Smooth muscle cell (in vitro differentiated cells): ENCODE data around the gene MESP2. TPM values are rescaled to one million over a fixed set of nuclear protein-coding genes. Genes with fewer than 3 reads are reported as not detected.

Source experiments
- DNase-seq: peaks from one replicate; lab custom pipeline; 2025; ENCODE audit not compliant: unreplicated experiment; lab: John Stamatoyannopoulos, UW
- H2AFZ ChIP-seq: fragments of 200-600 bp; sonication (generic); 2 replicates; pipeline ENCODE4 v1.6.0; 2016; ENCODE audit warnings: antibody characterized with exemption, low read depth, mild to moderate bottlenecking
- H3F3A ChIP-seq: fragments of 200-600 bp; sonication (generic); 2 replicates; pipeline ENCODE4 v1.6.0; 2017; ENCODE audit warnings: antibody characterized with exemption, low read depth
- H3K27ac ChIP-seq: fragments of 200-600 bp; sonication (generic); 2 replicates; pipeline ENCODE4 v1.5.1; 2016; ENCODE audit warnings: low read depth, mild to moderate bottlenecking
- H3K27me3 ChIP-seq: fragments of 200-600 bp; sonication (generic); 2 replicates; pipeline ENCODE4 v1.6.1; 2016; ENCODE audit warnings: low read depth, mild to moderate bottlenecking
- H3K36me3 ChIP-seq: fragments of 200-600 bp; sonication (generic); 2 replicates; pipeline ENCODE4 v1.5.1; 2016; ENCODE audit warnings: low read depth
- H3K4me1 ChIP-seq: fragments of 200-600 bp; sonication (generic); 2 replicates; pipeline ENCODE4 v1.5.1; 2016; ENCODE audit warnings: low read depth
- H3K4me2 ChIP-seq: fragments of 200-600 bp; sonication (generic); 2 replicates; pipeline ENCODE4 v1.6.0; 2016; ENCODE audit warnings: mild to moderate bottlenecking
- H3K4me3 ChIP-seq: fragments of 200-600 bp; sonication (generic); 2 replicates; pipeline ENCODE4 v1.5.1; 2016; ENCODE audit warnings: mild to moderate bottlenecking
- H3K79me2 ChIP-seq: fragments of 200-600 bp; sonication (generic); 2 replicates; pipeline ENCODE4 v1.6.0; 2016; ENCODE audit warnings: low read depth, mild to moderate bottlenecking
- H3K9ac ChIP-seq: fragments of 200-600 bp; sonication (generic); 2 replicates; pipeline ENCODE4 v1.6.0; 2016; ENCODE audit warnings: low read depth
- H3K9me3 ChIP-seq: fragments of 200-600 bp; sonication (generic); replicated peaks from 2 replicates; pipeline ENCODE4 v1.5.1; 2016; ENCODE audit warnings: low read depth
- H4K20me1 ChIP-seq: fragments of 200-600 bp; sonication (generic); 2 replicates; pipeline ENCODE4 v1.6.0; 2016; ENCODE audit warnings: low read depth
- WGBS: methylation state at CpG from one replicate; pipeline ENCODE4 v1.1.7; 2016; ENCODE audit warnings: low lambda C conversion rate; 5-methylcytosine and 5-hydroxymethylcytosine counted together
- polyA plus RNA-seq: library from polyadenylated mRNA; unstranded; fragments of >200 nt; fragmentation: Nextera tagmentation; extraction: Ambion mirVana; gene quantifications from 2 replicates; pipeline ENCODE4 v1.2.1, GENCODE V29; 2016
- total RNA-seq: library from RNA; depleted of rRNA; stranded (reverse); fragments of >200 nt; gene quantifications from 2 replicates; pipeline ENCODE4 v1.2.3, GENCODE V29; 2014
- TF ChIP-seq, protein P1 (sequence below): fragments of 200-600 bp; sonication (generic); IDR thresholded peaks from 2 replicates; pipeline ENCODE4 v1.5.1; 2017; ENCODE audit warnings: borderline replicate concordance, mild to moderate bottlenecking, antibody characterized with exemption; ENCODE audit not compliant: insufficient read depth, poor library complexity, severe bottlenecking

The MESP2 gene
- total and polyA plus RNA-seq, 2 experiments from 2014 or later, result 0.09 TPM; not detected in 1

DNA sequence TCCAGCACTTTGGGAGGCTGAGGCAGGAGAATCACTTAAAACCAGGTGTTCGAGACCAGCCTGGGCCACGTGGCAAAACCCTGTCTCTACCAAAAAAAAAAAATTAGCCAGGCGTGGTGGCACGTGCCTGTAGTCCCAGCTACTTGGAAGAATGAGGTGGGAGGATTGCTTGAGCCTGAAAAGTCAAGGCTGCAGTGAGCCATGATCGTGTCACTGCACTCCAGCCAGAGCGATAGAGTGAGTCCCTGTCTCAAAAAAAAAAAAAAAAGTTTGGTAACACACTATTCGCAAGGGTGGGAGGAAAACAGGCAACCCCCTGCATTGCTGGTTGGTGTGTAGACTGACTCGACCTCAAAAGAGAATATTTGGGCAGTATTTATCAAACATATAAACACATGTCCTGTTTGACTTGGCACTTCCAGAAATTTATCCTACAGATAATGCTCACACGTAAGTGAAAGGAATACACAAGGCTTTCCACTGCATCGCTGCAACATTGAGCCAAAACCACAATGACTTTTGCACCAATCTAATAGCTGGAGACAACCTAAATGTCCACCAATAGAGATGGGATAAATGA lies 41.7 kb downstream of the MESP2 start:
- Histone ChIP-seq H3F3A (peaks cover 18% of the 10 kb centered on the region), H3K4me1 (no peaks in the 10 kb centered on the region), H3K9ac (no peak overlapping the region), H3K4me3 (no peak overlapping the region), H3K27ac (no peak overlapping the region), H3K4me2 (no peak overlapping the region), H3K79me2 (no peaks in the 10 kb centered on the region), H4K20me1 (no peaks in the 10 kb centered on the region), H3K27me3 (no peaks in the 10 kb centered on the region), H3K9me3 (no peaks in the 10 kb centered on the region), H2AFZ (no peak overlapping the region), H3K36me3 (no peaks in the 10 kb centered on the region)
- no peak for DNase-seq
- TF ChIP-seq, protein P1, sequence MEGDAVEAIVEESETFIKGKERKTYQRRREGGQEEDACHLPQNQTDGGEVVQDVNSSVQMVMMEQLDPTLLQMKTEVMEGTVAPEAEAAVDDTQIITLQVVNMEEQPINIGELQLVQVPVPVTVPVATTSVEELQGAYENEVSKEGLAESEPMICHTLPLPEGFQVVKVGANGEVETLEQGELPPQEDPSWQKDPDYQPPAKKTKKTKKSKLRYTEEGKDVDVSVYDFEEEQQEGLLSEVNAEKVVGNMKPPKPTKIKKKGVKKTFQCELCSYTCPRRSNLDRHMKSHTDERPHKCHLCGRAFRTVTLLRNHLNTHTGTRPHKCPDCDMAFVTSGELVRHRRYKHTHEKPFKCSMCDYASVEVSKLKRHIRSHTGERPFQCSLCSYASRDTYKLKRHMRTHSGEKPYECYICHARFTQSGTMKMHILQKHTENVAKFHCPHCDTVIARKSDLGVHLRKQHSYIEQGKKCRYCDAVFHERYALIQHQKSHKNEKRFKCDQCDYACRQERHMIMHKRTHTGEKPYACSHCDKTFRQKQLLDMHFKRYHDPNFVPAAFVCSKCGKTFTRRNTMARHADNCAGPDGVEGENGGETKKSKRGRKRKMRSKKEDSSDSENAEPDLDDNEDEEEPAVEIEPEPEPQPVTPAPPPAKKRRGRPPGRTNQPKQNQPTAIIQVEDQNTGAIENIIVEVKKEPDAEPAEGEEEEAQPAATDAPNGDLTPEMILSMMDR, result no peak
- WGBS, result 54% methylated on average over 10 of the region's 10 CpGs

DNA sequence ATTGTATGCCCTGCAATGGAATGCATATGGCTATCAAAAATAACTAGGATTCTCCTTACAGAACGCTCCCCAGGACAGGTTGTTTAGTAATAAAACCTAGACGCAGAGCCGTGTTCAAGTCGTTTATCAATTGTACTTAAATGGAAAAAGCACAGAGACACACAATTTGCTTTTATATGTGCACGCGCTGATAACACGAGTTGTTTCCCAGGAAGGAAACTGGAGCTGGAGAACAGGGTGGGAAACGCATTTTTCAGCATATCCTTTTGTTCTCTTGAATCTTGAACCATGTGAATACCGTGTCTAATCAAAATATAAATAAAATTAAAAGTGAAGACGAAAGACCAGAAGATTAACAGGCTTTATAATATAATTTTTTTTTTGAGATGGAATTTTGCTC lies 42.2 kb downstream of the MESP2 start:
- Histone ChIP-seq H3K27ac (no peak overlapping the region), H3K4me2 (no peak overlapping the region), H3F3A (peaks cover 18% of the 10 kb centered on the region), H3K4me3 (no peak overlapping the region), H3K36me3 (no peaks in the 10 kb centered on the region), H3K79me2 (no peaks in the 10 kb centered on the region), H3K4me1 (no peaks in the 10 kb centered on the region), H3K9ac (no peak overlapping the region), H3K27me3 (no peaks in the 10 kb centered on the region), H3K9me3 (no peaks in the 10 kb centered on the region), H2AFZ (no peak overlapping the region), H4K20me1 (no peaks in the 10 kb centered on the region)
- 71% methylated on average over 10 of the region's 10 CpGs for WGBS
- TF ChIP-seq, protein P1, result no peak
- DNase-seq, result no peak

DNA sequence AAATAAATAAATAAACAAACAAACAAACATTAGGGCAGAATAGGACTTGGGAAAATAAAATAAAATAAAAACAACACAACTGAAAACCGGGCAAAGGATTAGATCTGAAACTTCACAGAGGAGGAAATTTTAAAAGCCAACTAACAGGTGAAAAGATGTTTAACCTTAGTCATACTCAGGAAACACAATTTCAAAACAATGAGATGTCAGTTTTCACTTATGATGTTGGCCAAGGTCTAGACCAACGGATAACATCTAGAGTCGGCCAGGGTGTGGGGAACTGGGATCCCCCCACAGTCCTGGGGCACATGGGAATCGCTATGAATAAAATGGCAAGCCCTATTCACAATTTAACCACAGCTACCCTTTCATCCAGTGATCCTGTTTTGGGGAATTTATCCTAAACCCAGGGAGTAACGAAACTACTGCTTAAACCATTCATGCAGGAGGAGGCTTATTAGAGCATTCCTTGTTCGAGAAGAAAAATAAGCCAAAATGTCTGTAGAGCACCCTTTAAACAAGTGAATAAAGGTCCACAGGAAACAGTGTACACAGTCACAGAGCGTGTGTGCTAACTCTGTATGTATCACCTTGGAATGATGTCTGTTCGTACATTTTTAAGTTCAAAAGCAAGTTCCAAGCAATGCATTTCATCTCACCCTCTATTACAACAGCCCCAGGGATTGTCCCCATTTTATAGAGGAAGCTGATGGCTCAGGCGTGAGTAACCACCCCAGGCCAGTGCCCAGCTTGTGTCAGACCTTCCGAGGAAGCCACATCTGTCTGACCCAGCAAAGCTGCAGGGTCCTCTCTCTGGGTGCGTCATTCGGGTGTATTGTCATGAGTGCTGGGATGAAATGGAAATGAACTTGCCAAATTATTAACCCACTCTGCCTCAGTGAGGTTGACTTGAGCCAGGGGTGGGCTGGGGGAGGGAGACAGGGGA lies 44.8 kb downstream of the MESP2 start:
- Histone ChIP-seq H3K36me3 (no peaks in the 10 kb centered on the region), H3F3A (peaks cover 10% of the 10 kb centered on the region), H3K4me2 (no peak overlapping the region), H3K9me3 (no peaks in the 10 kb centered on the region), H4K20me1 (no peaks in the 10 kb centered on the region), H3K4me3 (no peak overlapping the region), H3K9ac (no peak overlapping the region), H3K27me3 (no peaks in the 10 kb centered on the region), H3K4me1 (no peaks in the 10 kb centered on the region), H3K27ac (peak overlapping the region; percentile 31), H2AFZ (no peak overlapping the region), H3K79me2 (no peaks in the 10 kb centered on the region)
- no peak for DNase-seq
- TF ChIP-seq, protein P1, result no peak
- WGBS, result 67% methylated on average over 12 of the region's 12 CpGs
